ENCODE data around the gene TMPRSS13.

TMPRSS13 gene

DNA sequence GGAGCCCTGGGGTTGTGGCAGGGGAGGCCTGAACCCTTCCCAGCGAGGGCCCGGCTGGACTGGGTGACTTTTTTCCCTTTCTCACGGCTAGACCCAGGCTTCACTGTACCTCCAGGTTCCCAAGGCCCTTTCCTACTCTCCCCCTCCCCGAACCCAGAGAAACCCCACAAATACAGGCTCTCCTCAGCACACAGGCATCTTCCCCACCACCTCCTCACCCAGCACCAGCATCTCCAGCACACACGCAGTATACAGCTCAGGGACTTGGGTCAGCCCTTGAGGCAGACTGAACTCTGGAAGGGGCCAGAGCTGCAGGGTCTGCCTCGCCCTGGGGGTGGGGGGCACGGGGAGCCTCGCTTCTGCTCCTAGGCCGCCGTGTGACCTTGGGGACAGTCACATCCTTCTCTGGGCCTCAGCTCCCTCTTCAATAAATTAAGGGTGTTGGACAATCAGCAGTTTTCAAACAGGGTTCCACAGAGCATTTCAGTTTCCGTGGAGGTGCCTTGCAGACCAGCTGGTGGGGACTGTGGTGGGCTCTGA lies 4.5 kb downstream of the TMPRSS13 start (continued):
- TF ChIP-seq BACH2 (CRISPR knock-in tag; IDR thresholded peaks at IDR 0.05; ENCODE audit: borderline replicate concordance) = no peak
- no peak for TF ChIP-seq ZFP30 (CRISPR knock-in tag; IDR thresholded peaks at IDR 0.05)
- no peak for TF ChIP-seq PATZ1 (CRISPR knock-in tag; IDR thresholded peaks at IDR 0.05; ENCODE audit: borderline replicate concordance)
- TF ChIP-seq ZNF8 (CRISPR knock-in tag; IDR thresholded peaks at IDR 0.05) = no peak

DNA sequence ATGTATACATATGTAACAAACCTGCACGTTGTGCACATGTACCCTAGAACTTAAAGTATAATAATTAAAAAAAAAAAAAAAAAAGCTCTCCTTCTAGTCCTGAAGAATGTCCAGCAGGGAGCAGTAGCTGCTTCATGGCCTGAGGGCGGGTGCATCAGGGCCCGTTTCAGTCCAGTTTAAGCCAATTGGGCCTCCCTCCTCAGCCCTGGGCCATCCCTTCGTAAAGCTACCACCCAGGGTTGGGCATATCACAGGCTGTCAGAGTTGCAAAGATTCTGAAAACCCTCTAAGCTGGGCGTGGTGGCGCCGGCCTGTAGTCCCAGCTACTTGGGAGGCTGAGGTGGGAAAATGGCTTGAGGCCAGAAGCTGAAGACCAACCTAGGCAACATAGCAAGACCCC lies 5.4 kb downstream of the TMPRSS13 start:
- TF ChIP-seq ZNF565 (CRISPR knock-in tag; conservative IDR thresholded peaks at IDR 0.05; ENCODE audit: low read depth) = no peak
- no peak for TF ChIP-seq SNAI2 (CRISPR knock-in tag; IDR thresholded peaks at IDR 0.05)
- TF ChIP-seq, protein P1, sequence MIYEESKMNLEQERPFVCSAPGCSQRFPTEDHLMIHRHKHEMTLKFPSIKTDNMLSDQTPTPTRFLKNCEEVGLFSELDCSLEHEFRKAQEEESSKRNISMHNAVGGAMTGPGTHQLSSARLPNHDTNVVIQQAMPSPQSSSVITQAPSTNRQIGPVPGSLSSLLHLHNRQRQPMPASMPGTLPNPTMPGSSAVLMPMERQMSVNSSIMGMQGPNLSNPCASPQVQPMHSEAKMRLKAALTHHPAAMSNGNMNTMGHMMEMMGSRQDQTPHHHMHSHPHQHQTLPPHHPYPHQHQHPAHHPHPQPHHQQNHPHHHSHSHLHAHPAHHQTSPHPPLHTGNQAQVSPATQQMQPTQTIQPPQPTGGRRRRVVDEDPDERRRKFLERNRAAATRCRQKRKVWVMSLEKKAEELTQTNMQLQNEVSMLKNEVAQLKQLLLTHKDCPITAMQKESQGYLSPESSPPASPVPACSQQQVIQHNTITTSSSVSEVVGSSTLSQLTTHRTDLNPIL (CRISPR knock-in tag; IDR thresholded peaks at IDR 0.05; ENCODE audit: low read depth) = no peak
- TF ChIP-seq GLIS3 (CRISPR knock-in tag; IDR thresholded peaks at IDR 0.05) = no peak
- TF ChIP-seq, protein P2, sequence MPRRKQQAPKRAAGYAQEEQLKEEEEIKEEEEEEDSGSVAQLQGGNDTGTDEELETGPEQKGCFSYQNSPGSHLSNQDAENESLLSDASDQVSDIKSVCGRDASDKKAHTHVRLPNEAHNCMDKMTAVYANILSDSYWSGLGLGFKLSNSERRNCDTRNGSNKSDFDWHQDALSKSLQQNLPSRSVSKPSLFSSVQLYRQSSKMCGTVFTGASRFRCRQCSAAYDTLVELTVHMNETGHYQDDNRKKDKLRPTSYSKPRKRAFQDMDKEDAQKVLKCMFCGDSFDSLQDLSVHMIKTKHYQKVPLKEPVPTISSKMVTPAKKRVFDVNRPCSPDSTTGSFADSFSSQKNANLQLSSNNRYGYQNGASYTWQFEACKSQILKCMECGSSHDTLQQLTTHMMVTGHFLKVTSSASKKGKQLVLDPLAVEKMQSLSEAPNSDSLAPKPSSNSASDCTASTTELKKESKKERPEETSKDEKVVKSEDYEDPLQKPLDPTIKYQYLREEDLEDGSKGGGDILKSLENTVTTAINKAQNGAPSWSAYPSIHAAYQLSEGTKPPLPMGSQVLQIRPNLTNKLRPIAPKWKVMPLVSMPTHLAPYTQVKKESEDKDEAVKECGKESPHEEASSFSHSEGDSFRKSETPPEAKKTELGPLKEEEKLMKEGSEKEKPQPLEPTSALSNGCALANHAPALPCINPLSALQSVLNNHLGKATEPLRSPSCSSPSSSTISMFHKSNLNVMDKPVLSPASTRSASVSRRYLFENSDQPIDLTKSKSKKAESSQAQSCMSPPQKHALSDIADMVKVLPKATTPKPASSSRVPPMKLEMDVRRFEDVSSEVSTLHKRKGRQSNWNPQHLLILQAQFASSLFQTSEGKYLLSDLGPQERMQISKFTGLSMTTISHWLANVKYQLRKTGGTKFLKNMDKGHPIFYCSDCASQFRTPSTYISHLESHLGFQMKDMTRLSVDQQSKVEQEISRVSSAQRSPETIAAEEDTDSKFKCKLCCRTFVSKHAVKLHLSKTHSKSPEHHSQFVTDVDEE (CRISPR knock-in tag; IDR thresholded peaks at IDR 0.05) = no peak
- no peak for ATAC-seq

DNA sequence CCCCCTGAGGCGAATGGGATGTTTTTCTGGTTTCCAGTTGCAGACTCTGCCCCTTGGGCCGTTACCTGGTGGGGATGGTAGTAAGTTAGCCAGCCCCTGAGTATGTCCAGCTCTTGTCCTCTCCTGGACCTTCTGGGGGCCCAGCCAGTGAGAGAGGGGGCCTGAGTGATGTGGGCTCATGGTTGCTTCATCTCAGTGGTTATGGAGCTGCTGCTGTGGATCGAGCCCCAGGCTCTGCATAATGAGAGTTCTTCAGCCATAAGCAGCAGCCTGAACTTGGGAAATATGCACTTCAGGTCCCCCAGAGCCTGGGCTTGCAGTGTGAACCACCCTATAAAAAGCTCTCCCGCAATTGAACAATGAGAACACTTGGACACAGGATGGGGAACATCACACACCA lies 5.9 kb downstream of the TMPRSS13 start:
- TF ChIP-seq ISL1 (CRISPR knock-in tag; IDR thresholded peaks at IDR 0.05) (no peak), GLIS3 (CRISPR knock-in tag; IDR thresholded peaks at IDR 0.05) (no peak), ZC3H10 (CRISPR knock-in tag; IDR thresholded peaks at IDR 0.05) (no peak), TCF4 (CRISPR knock-in tag; IDR thresholded peaks at IDR 0.05; ENCODE audit: borderline replicate concordance) (no peak)
- TF ChIP-seq, protein P3, sequence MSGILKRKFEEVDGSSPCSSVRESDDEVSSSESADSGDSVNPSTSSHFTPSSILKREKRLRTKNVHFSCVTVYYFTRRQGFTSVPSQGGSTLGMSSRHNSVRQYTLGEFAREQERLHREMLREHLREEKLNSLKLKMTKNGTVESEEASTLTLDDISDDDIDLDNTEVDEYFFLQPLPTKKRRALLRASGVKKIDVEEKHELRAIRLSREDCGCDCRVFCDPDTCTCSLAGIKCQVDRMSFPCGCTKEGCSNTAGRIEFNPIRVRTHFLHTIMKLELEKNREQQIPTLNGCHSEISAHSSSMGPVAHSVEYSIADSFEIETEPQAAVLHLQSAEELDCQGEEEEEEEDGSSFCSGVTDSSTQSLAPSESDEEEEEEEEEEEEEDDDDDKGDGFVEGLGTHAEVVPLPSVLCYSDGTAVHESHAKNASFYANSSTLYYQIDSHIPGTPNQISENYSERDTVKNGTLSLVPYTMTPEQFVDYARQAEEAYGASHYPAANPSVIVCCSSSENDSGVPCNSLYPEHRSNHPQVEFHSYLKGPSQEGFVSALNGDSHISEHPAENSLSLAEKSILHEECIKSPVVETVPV (CRISPR knock-in tag; IDR thresholded peaks at IDR 0.05) = no peak

GRCh38 chr11:117921893-117922292 lies 7.3 kb downstream of the TMPRSS13 start:
- TF ChIP-seq ZFP30 (CRISPR knock-in tag; IDR thresholded peaks at IDR 0.05) = no peak
- TF ChIP-seq, protein P1 (CRISPR knock-in tag; IDR thresholded peaks at IDR 0.05; ENCODE audit: low read depth) = no peak
- no peak for TF ChIP-seq OSR1 (CRISPR knock-in tag; IDR thresholded peaks at IDR 0.05)
- ATAC-seq = no peak

More for the DNA sequence above, 5.9 kb downstream of the TMPRSS13 start:
- no peak for ATAC-seq

GRCh38 chr11:117921456-117921855 lies 7.7 kb downstream of the TMPRSS13 start:
- ATAC-seq = no peak
- TF ChIP-seq BACH2 (CRISPR knock-in tag; IDR thresholded peaks at IDR 0.05; ENCODE audit: borderline replicate concordance) (no peak), ZNF8 (CRISPR knock-in tag; IDR thresholded peaks at IDR 0.05) (no peak), ARNTL (CRISPR knock-in tag; IDR thresholded peaks at IDR 0.05; ENCODE audit: borderline replicate concordance, low read depth) (no peak), TCF4 (CRISPR knock-in tag; IDR thresholded peaks at IDR 0.05; ENCODE audit: borderline replicate concordance) (no peak), TOX (CRISPR knock-in tag; IDR thresholded peaks at IDR 0.05; ENCODE audit: borderline replicate concordance) (no peak), ZC3H10 (CRISPR knock-in tag; IDR thresholded peaks at IDR 0.05) (no peak), ZFP3 (CRISPR knock-in tag; IDR thresholded peaks at IDR 0.05) (no peak), OSR1 (CRISPR knock-in tag; IDR thresholded peaks at IDR 0.05) (no peak), SNAI2 (CRISPR knock-in tag; IDR thresholded peaks at IDR 0.05) (no peak)
- TF ChIP-seq, protein P1 (CRISPR knock-in tag; IDR thresholded peaks at IDR 0.05; ENCODE audit: low read depth) = no peak

Measured in SK-N-SH treated with all-trans-retinoic acid at 6 μM for 48 hours (cell line).